Measurements from ENCODE around the gene ACSL1.

DNA sequence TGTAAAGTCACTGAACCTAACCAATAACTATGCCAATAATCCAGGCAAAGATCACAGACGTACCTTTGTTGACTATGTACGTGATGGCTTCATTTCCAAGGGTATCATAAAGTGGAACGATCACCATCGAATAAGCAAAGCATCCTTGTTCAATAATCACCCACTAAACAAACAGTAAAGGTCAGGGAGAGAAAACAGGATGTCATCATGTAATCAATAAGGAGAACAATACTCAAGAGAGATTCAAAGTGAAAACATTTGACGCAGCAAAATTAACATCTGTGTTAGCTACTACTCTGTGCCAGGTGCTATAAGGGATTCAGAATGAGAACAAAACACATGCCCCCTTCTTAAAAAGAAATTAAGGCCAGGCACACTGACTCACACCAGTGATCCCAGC, 48.9 kb downstream of the ACSL1 start:
- TF ChIP-seq, protein P1, sequence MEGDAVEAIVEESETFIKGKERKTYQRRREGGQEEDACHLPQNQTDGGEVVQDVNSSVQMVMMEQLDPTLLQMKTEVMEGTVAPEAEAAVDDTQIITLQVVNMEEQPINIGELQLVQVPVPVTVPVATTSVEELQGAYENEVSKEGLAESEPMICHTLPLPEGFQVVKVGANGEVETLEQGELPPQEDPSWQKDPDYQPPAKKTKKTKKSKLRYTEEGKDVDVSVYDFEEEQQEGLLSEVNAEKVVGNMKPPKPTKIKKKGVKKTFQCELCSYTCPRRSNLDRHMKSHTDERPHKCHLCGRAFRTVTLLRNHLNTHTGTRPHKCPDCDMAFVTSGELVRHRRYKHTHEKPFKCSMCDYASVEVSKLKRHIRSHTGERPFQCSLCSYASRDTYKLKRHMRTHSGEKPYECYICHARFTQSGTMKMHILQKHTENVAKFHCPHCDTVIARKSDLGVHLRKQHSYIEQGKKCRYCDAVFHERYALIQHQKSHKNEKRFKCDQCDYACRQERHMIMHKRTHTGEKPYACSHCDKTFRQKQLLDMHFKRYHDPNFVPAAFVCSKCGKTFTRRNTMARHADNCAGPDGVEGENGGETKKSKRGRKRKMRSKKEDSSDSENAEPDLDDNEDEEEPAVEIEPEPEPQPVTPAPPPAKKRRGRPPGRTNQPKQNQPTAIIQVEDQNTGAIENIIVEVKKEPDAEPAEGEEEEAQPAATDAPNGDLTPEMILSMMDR (conservative IDR thresholded peaks at IDR 0.05; ENCODE audit: low read length) = no peak
- no peak for TF ChIP-seq EZH2phosphoT487 (IDR thresholded peaks at IDR 0.05; ENCODE audit: borderline replicate concordance, low read depth, low read length)

Data from OCI-LY7 (cell line).